Breast epithelium (tissue), 4 donors: Measurements from ENCODE around the gene PCDHGB5. TPM values are rescaled to one million over a fixed set of nuclear protein-coding genes. Genes with fewer than 3 reads are reported as not detected.
"Not testable (repeated sequence)": the region's sequence is repeated elsewhere in the genome, so short reads cannot be mapped to it uniquely, and the experiment has no call there.

Experiments
- DNase-seq, 2 donors: peaks; one replicate each; pipeline ENCODE4 v3.0.0-alpha.2; 2019; ENCODE audit warnings: low spot score in 2 of 2
- H3K27ac ChIP-seq, 2 donors: fragments of 200-600 bp; sonication (generic) in 1 of 2; one replicate each; pipeline ENCODE4 v1.5.1; 2016 to 2019; ENCODE audit warnings: mild to moderate bottlenecking in 1 of 2
- H3K27me3 ChIP-seq, 2 donors: fragments of 200-600 bp; sonication (generic) in 1 of 2; one replicate each; pipeline versions ENCODE4 v1.5.1 to v1.6.0; 2017 to 2019; ENCODE audit warnings: control low read depth in 1 of 2, mild to moderate bottlenecking in 1 of 2
- H3K36me3 ChIP-seq: fragments of 200-600 bp; one replicate; pipeline ENCODE4 v1.5.1; 2019
- H3K4me1 ChIP-seq, 2 donors: fragments of 200-600 bp; sonication (generic); one replicate each; pipeline ENCODE4 v1.5.1; 2016 to 2019; ENCODE audit warnings: control low read depth in 1 of 2
- H3K4me3 ChIP-seq, 3 donors: fragments of 200-600 bp; sonication (generic); 1 replicate in 2 of 3; 2 replicates in 1 of 3; pipeline ENCODE4 v1.5.1; 2016 to 2019; ENCODE audit warnings: mild to moderate bottlenecking in 3 of 3, moderate library complexity in 2 of 3
- H3K9me3 ChIP-seq, 2 donors: fragments of 200-600 bp; sonication (generic) in 1 of 2; one replicate each; pipeline ENCODE4 v1.5.1; 2016 to 2019; ENCODE audit warnings: control low read depth in 1 of 2
- CTCF ChIP-seq, 3 donors: fragments of 450-650 bp; IDR thresholded peaks; one replicate each; pipeline ENCODE4 v1.5.1; 2016 to 2017; ENCODE audit warnings: antibody characterized with exemption in 3 of 3, mild to moderate bottlenecking in 3 of 3, moderate library complexity in 3 of 3
- POLR2A ChIP-seq: fragments of 450-650 bp; IDR thresholded peaks from one replicate; pipeline ENCODE4 v1.6.1; 2016; ENCODE audit warnings: antibody characterized with exemption, mild to moderate bottlenecking, moderate library complexity
- POLR2AphosphoS5 ChIP-seq, 3 donors: sonication (generic); formaldehyde crosslinking; IDR thresholded peaks; one replicate each; pipeline ENCODE4 v1.6.1; 2017; ENCODE audit warnings: antibody characterized with exemption in 3 of 3
- intact Hi-C: fragments of 100-400 bp; cut with DNase I; formaldehyde crosslinking; loops from one replicate; pipeline ENCODE4 v1.15.1; 2023; ENCODE audit warnings: low total_unique reads
- total RNA-seq, 3 donors: library from RNA; depleted of rRNA; stranded (reverse); fragments of >200 nt; gene quantifications; one replicate each; pipeline ENCODE4 v1.1.0, GENCODE V29; 2016

The PCDHGB5 gene
- total RNA-seq, 3 donors from 2014 or later: 7.5 to 20.6 (median 19.8) TPM

GRCh38 chr5:141417494-141418172, 19.9 kb downstream of the PCDHGB5 start, which contains the start of gene PCDHGB7:
PCDHGB7 (plus strand) TSS chr5:141417677; CDS start chr5:141417860, 183 bp downstream.
- H3K27me3 ChIP-seq, H3K36me3 ChIP-seq, H3K4me1 ChIP-seq: not testable (repeated sequence)
- peak; percentile 37 to 64 (median 37) for TF ChIP-seq CTCF (IDR thresholded peaks at IDR 0.05)
- peak in 1 of 2 donors; percentile 48 for DNase-seq
- Histone ChIP-seq H3K9me3 (peaks cover 78 to 99% of the 10 kb centered on the region in 2 donors), H3K4me3 (peak within 1 kb of the TSS; percentile 39 to 63 (median 40)), H3K27ac (peak within 1 kb of the TSS in 1 of 2 donors; percentile 57)
- intact Hi-C loops: loop anchor here (1.0 kb wide), 1 partner anchor 8 kb away; no protein-coding TSS in a partner anchor

GRCh38 chr5:141419074-141419880, 21.5 kb downstream of the PCDHGB5 start:
- H3K9me3 ChIP-seq: peaks cover 77 to 99% of the 10 kb centered on the region in 2 donors
- intact Hi-C loops: no loop called here
- H3K36me3 ChIP-seq: no peaks in the 10 kb centered on the region
- no peaks in the 10 kb centered on the region for H3K27me3 ChIP-seq
- H3K27ac ChIP-seq: no peak overlapping the region
- H3K4me3 ChIP-seq: peak overlapping the region in 1 of 3 donors; percentile 40
- DNase-seq: no peak
- TF ChIP-seq POLR2A (no peak), CTCF (IDR thresholded peaks at IDR 0.05) (no peak), POLR2AphosphoS5 (IDR thresholded peaks at IDR 0.05) (no peak)
- H3K4me1 ChIP-seq: no peaks in the 10 kb centered on the region

- intact Hi-C loops: loop anchor here (10.0 kb wide), 1 partner anchor 134 kb away; no protein-coding TSS in a partner anchor
- H3K4me3 ChIP-seq: peak within 1 kb of the TSS; percentile 0 to 54 (median 22)
- no peak within 1 kb of the TSS for H3K27ac ChIP-seq
- no peaks in the 10 kb centered on the region for H3K4me1 ChIP-seq
- no peak for DNase-seq
- H3K27me3 ChIP-seq: no peaks in the 10 kb centered on the region
- H3K36me3 ChIP-seq: no peaks in the 10 kb centered on the region
- no peak for TF ChIP-seq POLR2A
- no peak for TF ChIP-seq POLR2AphosphoS5 (IDR thresholded peaks at IDR 0.05)
- no peak for TF ChIP-seq CTCF (IDR thresholded peaks at IDR 0.05)
- peaks cover 80 to 100% of the 10 kb centered on the region in 2 donors for H3K9me3 ChIP-seq
Measured at GRCh38 chr5:141420855-141421488, 23.2 kb downstream of the PCDHGB5 start, which contains the start of gene PCDHGA11. PCDHGA11 (plus strand) TSS chr5:141421051; CDS start chr5:141421228, 177 bp downstream.

- Histone ChIP-seq H3K27me3 (no peaks in the 10 kb centered on the region), H3K4me3 (peak overlapping the region in 2 of 3 donors; percentile 22 to 54), H3K4me1 (no peaks in the 10 kb centered on the region), H3K36me3 (no peaks in the 10 kb centered on the region), H3K9me3 (peaks cover 85 to 100% of the 10 kb centered on the region in 2 donors), H3K27ac (no peak overlapping the region)
- DNase-seq: no peak
- intact Hi-C loops: loop anchor here (10.0 kb wide), 1 partner anchor 133 kb away; no protein-coding TSS in a partner anchor
- TF ChIP-seq CTCF (IDR thresholded peaks at IDR 0.05) (no peak), POLR2AphosphoS5 (IDR thresholded peaks at IDR 0.05) (no peak), POLR2A (no peak)
Measured at GRCh38 chr5:141421489-141421855, 23.7 kb downstream of the PCDHGB5 start.
